H9 (cell line): ENCODE measurements around the gene NKD1. TPM values are rescaled to one million over a fixed set of nuclear protein-coding genes. Genes with fewer than 3 reads are reported as not detected.

ENCODE experiments used
- DNase-seq: peaks from one replicate; pipeline ENCODE4 v3.0.0-alpha.2; 2017
- H2AFZ ChIP-seq: one replicate; pipeline ENCODE4 v1.6.1; 2013; ENCODE audit warnings: mild to moderate bottlenecking, low read length, control low read depth, moderate library complexity
- H2AK5ac ChIP-seq: 2 replicates; pipeline ENCODE4 v1.6.1; 2013; ENCODE audit warnings: low read length, control low read depth, mixed read lengths; ENCODE audit not compliant: insufficient read length
- H2BK120ac ChIP-seq: one replicate; pipeline ENCODE4 v1.6.1; 2013; ENCODE audit warnings: low read depth, mild to moderate bottlenecking, low read length, control low read depth, inconsistent platforms; ENCODE audit not compliant: poor library complexity, severe bottlenecking
- H2BK12ac ChIP-seq: 2 replicates; pipeline ENCODE4 v1.6.1; 2013; ENCODE audit warnings: low read length, control low read depth, mixed read lengths, low read depth; ENCODE audit not compliant: insufficient read length
- H2BK15ac ChIP-seq: 2 replicates; pipeline ENCODE4 v1.6.1; 2013; ENCODE audit warnings: low read depth, low read length, control low read depth
- H2BK20ac ChIP-seq: one replicate; pipeline ENCODE4 v1.6.1; 2013; ENCODE audit warnings: low read depth, mild to moderate bottlenecking, low read length, control low read depth, inconsistent platforms; ENCODE audit not compliant: poor library complexity, severe bottlenecking
- H2BK5ac ChIP-seq: 2 replicates; pipeline ENCODE4 v1.6.1; 2013; ENCODE audit warnings: low read length, control low read depth, mixed read lengths; ENCODE audit not compliant: insufficient read length
- H3K14ac ChIP-seq: 2 replicates; pipeline ENCODE4 v1.6.1; 2013; ENCODE audit warnings: low read length, control low read depth; ENCODE audit not compliant: insufficient read depth
- H3K18ac ChIP-seq: 2 replicates; pipeline ENCODE4 v1.6.1; 2013; ENCODE audit warnings: low read depth, mild to moderate bottlenecking, mixed read lengths, low read length, control low read depth; ENCODE audit not compliant: insufficient read length
- H3K23ac ChIP-seq: 2 replicates; pipeline ENCODE4 v1.6.1; 2013; ENCODE audit warnings: low read length, control low read depth, mixed read lengths, low read depth; ENCODE audit not compliant: insufficient read length
- H3K23me2 ChIP-seq: 2 replicates; pipeline ENCODE4 v1.6.1; 2013; ENCODE audit warnings: low read depth, mild to moderate bottlenecking, mixed read lengths, low read length, control low read depth; ENCODE audit not compliant: insufficient read length, poor library complexity, severe bottlenecking
- H3K27ac ChIP-seq: 2 replicates; pipeline ENCODE4 v1.5.1; 2013; ENCODE audit warnings: low read length, control low read depth, mixed read lengths, low read depth; ENCODE audit not compliant: insufficient read length
- H3K27me3 ChIP-seq: 2 replicates; pipeline ENCODE4 v1.6.1; 2013; ENCODE audit warnings: low read length, control low read depth, inconsistent platforms; ENCODE audit not compliant: insufficient read depth
- H3K4ac ChIP-seq: 2 replicates; pipeline ENCODE4 v1.6.1; 2013; ENCODE audit warnings: low read depth, mild to moderate bottlenecking, control low read depth, inconsistent platforms, low read length, moderate library complexity
- H3K4me1 ChIP-seq: 2 replicates; pipeline ENCODE4 v1.6.1; 2013; ENCODE audit warnings: low read length, control low read depth, inconsistent platforms; ENCODE audit not compliant: insufficient read depth
- H3K4me2 ChIP-seq: 2 replicates; pipeline ENCODE4 v1.6.1; 2013; ENCODE audit warnings: low read length, control low read depth, mixed read lengths; ENCODE audit not compliant: insufficient read length, insufficient read depth
- H3K56ac ChIP-seq: 2 replicates; pipeline ENCODE4 v1.6.1; 2013; ENCODE audit warnings: low read depth, mild to moderate bottlenecking, mixed read lengths, low read length, control low read depth; ENCODE audit not compliant: insufficient read length
- H3K79me1 ChIP-seq: 2 replicates; pipeline ENCODE4 v1.6.1; 2013; ENCODE audit warnings: low read depth, mild to moderate bottlenecking, moderate library complexity, low read length, control low read depth, inconsistent platforms; ENCODE audit not compliant: insufficient read depth, poor library complexity, severe bottlenecking
- H3K79me2 ChIP-seq: 2 replicates; pipeline ENCODE4 v1.6.1; 2013; ENCODE audit warnings: low read length, control low read depth, inconsistent platforms; ENCODE audit not compliant: insufficient read depth
- H3K9ac ChIP-seq: 2 replicates; pipeline ENCODE4 v1.6.1; 2013; ENCODE audit warnings: low read length, control low read depth, mixed read lengths; ENCODE audit not compliant: insufficient read length; ENCODE audit errors: extremely low read depth
- H3K9me3 ChIP-seq: one replicate; pipeline ENCODE4 v1.6.1; 2013; ENCODE audit warnings: low read depth, low read length, inconsistent platforms; ENCODE audit not compliant: control insufficient read depth
- H3T11ph ChIP-seq: one replicate; pipeline ENCODE4 v1.6.1; 2013; ENCODE audit warnings: mild to moderate bottlenecking, low read length, control low read depth, inconsistent platforms
- H4K20me1 ChIP-seq: one replicate; pipeline ENCODE4 v1.6.1; 2013; ENCODE audit not compliant: control insufficient read depth, insufficient read length, insufficient read depth
- H4K5ac ChIP-seq: 2 replicates; pipeline ENCODE4 v1.6.1; 2013; ENCODE audit warnings: low read depth, mild to moderate bottlenecking, mixed read lengths, low read length, control low read depth; ENCODE audit not compliant: insufficient read length
- H4K8ac ChIP-seq: replicated peaks from 2 replicates; pipeline ENCODE4 v1.6.1; 2013; ENCODE audit warnings: low read length, control low read depth, mixed read lengths, low read depth; ENCODE audit not compliant: insufficient read length
- H4K91ac ChIP-seq: 2 replicates; pipeline ENCODE4 v1.6.1; 2013; ENCODE audit warnings: low read depth, mild to moderate bottlenecking, moderate library complexity, mixed read lengths, low read length, control low read depth; ENCODE audit not compliant: insufficient read length
- H3K27ac Mint-ChIP-seq, 3 experiments: 2 replicates in 2 of 3; 3 replicates in 1 of 3; pipeline ENCODE4 v1.8.0; 2020 to 2021; ENCODE audit warnings: mixed read lengths in 3 of 3, mild to moderate bottlenecking in 1 of 3, moderate library complexity in 1 of 3
- H3K27me3 Mint-ChIP-seq: 2 replicates; pipeline ENCODE4 v1.8.0; 2021; ENCODE audit warnings: low read depth, mild to moderate bottlenecking, moderate library complexity, mixed read lengths
- H3K36me3 Mint-ChIP-seq, 3 experiments: 2 replicates in 2 of 3; 3 replicates in 1 of 3; pipeline ENCODE4 v1.8.0; 2020 to 2021; ENCODE audit warnings: low read depth in 3 of 3, mixed read lengths in 3 of 3; ENCODE audit not compliant: insufficient read depth in 1 of 3
- H3K4me1 Mint-ChIP-seq, 2 experiments: 2 replicates each; pipeline ENCODE4 v1.8.0; 2020; ENCODE audit warnings: mixed read lengths in 2 of 2
- H3K4me3 Mint-ChIP-seq, 2 experiments: 2 replicates in 1 of 2; 3 replicates in 1 of 2; pipeline ENCODE4 v1.8.0; 2020 to 2021; ENCODE audit warnings: mild to moderate bottlenecking in 2 of 2, mixed read lengths in 2 of 2, moderate library complexity in 1 of 2
- H3K9me3 Mint-ChIP-seq, 2 experiments: 2 replicates in 1 of 2; 3 replicates in 1 of 2; pipeline ENCODE4 v1.8.0; 2020; ENCODE audit warnings: mild to moderate bottlenecking in 2 of 2, mixed read lengths in 2 of 2, moderate library complexity in 1 of 2
- CTCF ChIP-seq: fragments of 200-600 bp; sonication (generic); conservative IDR thresholded peaks from 3 replicates; pipeline ENCODE4 v1.8.0; 2021; ENCODE audit warnings: antibody characterized with exemption, mild to moderate bottlenecking
- WGBS: extraction: QIAGEN DNeasy Blood & Tissue Kit; methylation state at CpG from one replicate; pipeline ENCODE4 v1.1.7; 2013; ENCODE audit warnings: missing lambda C conversion rate, low lambda C conversion rate, mixed read lengths; ENCODE audit not compliant: insufficient read length; ENCODE audit errors: extremely low coverage; 5-methylcytosine and 5-hydroxymethylcytosine counted together
- total RNA-seq: library from RNA; stranded (reverse); gene quantifications from 2 replicates; pipeline ENCODE4 v1.2.1, GENCODE V29; 2021

Gene NKD1
- total RNA-seq, 1 experiment from 2014 or later, result 1.9 TPM

GRCh38 chr16:50652836-50653425 is 104.7 kb downstream of the NKD1 start:
- no peak overlapping the region for H3K4ac ChIP-seq
- no peaks in the 10 kb centered on the region for H3K4me1 ChIP-seq
- peaks cover 6% of the 10 kb centered on the region for H3K27me3 Mint-ChIP-seq
- H2BK5ac ChIP-seq, result no peak overlapping the region
- H3K27ac Mint-ChIP-seq, result no peak overlapping the region
- H4K20me1 ChIP-seq, result no peaks in the 10 kb centered on the region
- DNase-seq, result no peak
- no peak overlapping the region for H3K14ac ChIP-seq
- no CpG with 5 or more reads among the region's 14 CpGs for WGBS
- H2BK20ac ChIP-seq, result no peak overlapping the region
- no peak overlapping the region for H3K56ac ChIP-seq
- no peak for TF ChIP-seq CTCF
- no peak overlapping the region for H3K27ac ChIP-seq
- H3K79me1 ChIP-seq, result no peaks in the 10 kb centered on the region
- no peak overlapping the region for H4K5ac ChIP-seq
- H2AK5ac ChIP-seq, result no peak overlapping the region
- no peak overlapping the region for H2BK12ac ChIP-seq
- H3K23ac ChIP-seq, result no peak overlapping the region
- H3K9me3 ChIP-seq, result no peaks in the 10 kb centered on the region
- no peaks in the 10 kb centered on the region; a peak in 1 of 5 replicates for H3K9me3 Mint-ChIP-seq
- H4K91ac ChIP-seq, result no peak overlapping the region
- no peak overlapping the region for H2BK120ac ChIP-seq
- no peak overlapping the region for H3T11ph ChIP-seq
- H3K79me2 ChIP-seq, result no peaks in the 10 kb centered on the region
- peaks cover 0 to 2% of the 10 kb centered on the region in 2 experiments; a peak in 2 of 4 replicates for H3K4me1 Mint-ChIP-seq
- no peak overlapping the region for H4K8ac ChIP-seq
- H2AFZ ChIP-seq, result no peak overlapping the region
- H2BK15ac ChIP-seq, result no peak overlapping the region
- no peaks in the 10 kb centered on the region for H3K23me2 ChIP-seq
- H3K9ac ChIP-seq, result no peak overlapping the region
- no peak overlapping the region; a peak in 1 of 5 replicates for H3K4me3 Mint-ChIP-seq
- H3K27me3 ChIP-seq, result no peaks in the 10 kb centered on the region
- H3K18ac ChIP-seq, result no peak overlapping the region
- H3K4me2 ChIP-seq, result no peak overlapping the region
- H3K36me3 Mint-ChIP-seq, result no peaks in the 10 kb centered on the region; a peak in 1 of 7 replicates
